ENCODE measurements around the gene TMA7B. TPM values are rescaled to one million over a fixed set of nuclear protein-coding genes. Genes with fewer than 3 reads are reported as not detected.

The TMA7B gene
- total RNA-seq, 3 donors from 2014 or later = 0.16 TPM; not detected in 2

- TF ChIP-seq POLR2A (IDR thresholded peaks at IDR 0.05) = no peak
- no peak for TF ChIP-seq POLR2AphosphoS5 (IDR thresholded peaks at IDR 0.05)
- TF ChIP-seq CTCF (IDR thresholded peaks at IDR 0.05) = no peak
- Histone ChIP-seq H3K4me3 (no peak overlapping the region), H3K27me3 (no peaks in the 10 kb centered on the region), H3K4me1 (peaks cover 0 to 14% of the 10 kb centered on the region in 2 donors), H3K9me3 (no peaks in the 10 kb centered on the region), H3K36me3 (no peaks in the 10 kb centered on the region), H3K27ac (no peak overlapping the region)
- no peak for DNase-seq (ENCODE audit: low spot score in 2 of 2)
- intact Hi-C loops (cut with DNase I; ENCODE audit: low total_unique reads) = no loop called here
Measured at GRCh38 chr22:39943337-39943736, 16.9 kb upstream of the TMA7B start.

GRCh38 chr22:39943953-39944872 is 16.0 kb upstream of the TMA7B start:
- Histone ChIP-seq H3K27ac (peak overlapping the region in 1 of 2 donors; percentile 25), H3K4me1 (peaks cover 0 to 14% of the 10 kb centered on the region in 2 donors), H3K4me3 (no peak overlapping the region), H3K9me3 (no peaks in the 10 kb centered on the region), H3K36me3 (no peaks in the 10 kb centered on the region), H3K27me3 (no peaks in the 10 kb centered on the region)
- intact Hi-C loops (cut with DNase I; ENCODE audit: low total_unique reads) = no loop called here
- TF ChIP-seq POLR2A (IDR thresholded peaks at IDR 0.05) = no peak
- DNase-seq (ENCODE audit: low spot score in 2 of 2) = no peak

GRCh38 chr22:39946126-39946502 is 14.1 kb upstream of the TMA7B start:
- DNase-seq (ENCODE audit: low spot score in 2 of 2) = no peak
- no peaks in the 10 kb centered on the region for H3K27me3 ChIP-seq
- intact Hi-C loops (cut with DNase I; ENCODE audit: low total_unique reads) = no loop called here
- no peak overlapping the region for H3K4me3 ChIP-seq
- peaks cover 0 to 14% of the 10 kb centered on the region in 2 donors for H3K4me1 ChIP-seq
- no peaks in the 10 kb centered on the region for H3K36me3 ChIP-seq
- no peaks in the 10 kb centered on the region for H3K9me3 ChIP-seq
- TF ChIP-seq CTCF (IDR thresholded peaks at IDR 0.05) = no peak
- no peak for TF ChIP-seq POLR2A (IDR thresholded peaks at IDR 0.05)
- TF ChIP-seq POLR2AphosphoS5 (IDR thresholded peaks at IDR 0.05) = no peak
- H3K27ac ChIP-seq = peak overlapping the region; percentile 83 to 90

- peak overlapping the region in 1 of 3 donors; percentile 13 for H3K4me3 ChIP-seq
- no peaks in the 10 kb centered on the region for H3K9me3 ChIP-seq
- DNase-seq (ENCODE audit: low spot score in 2 of 2) = peak in 1 of 2 donors; percentile 76
- peak overlapping the region; percentile 83 to 90 for H3K27ac ChIP-seq
- TF ChIP-seq POLR2A (IDR thresholded peaks at IDR 0.05) (no peak), POLR2AphosphoS5 (IDR thresholded peaks at IDR 0.05) (no peak), CTCF (IDR thresholded peaks at IDR 0.05) (no peak)
- peaks cover 0 to 14% of the 10 kb centered on the region in 2 donors for H3K4me1 ChIP-seq
- intact Hi-C loops (cut with DNase I; ENCODE audit: low total_unique reads) = no loop called here
- H3K36me3 ChIP-seq = no peaks in the 10 kb centered on the region
- H3K27me3 ChIP-seq = no peaks in the 10 kb centered on the region
Measured at GRCh38 chr22:39946503-39947219, 13.5 kb upstream of the TMA7B start.

GRCh38 chr22:39947220-39948216 is 12.7 kb upstream of the TMA7B start:
- Histone ChIP-seq H3K27ac (peak overlapping the region; percentile 83 to 90), H3K36me3 (no peaks in the 10 kb centered on the region), H3K4me3 (peak overlapping the region in 1 of 3 donors; percentile 13), H3K4me1 (peaks cover 0 to 14% of the 10 kb centered on the region in 2 donors), H3K27me3 (no peaks in the 10 kb centered on the region), H3K9me3 (no peaks in the 10 kb centered on the region)
- intact Hi-C loops (cut with DNase I; ENCODE audit: low total_unique reads) = no loop called here
- no peak for DNase-seq (ENCODE audit: low spot score in 2 of 2)
- TF ChIP-seq POLR2A (IDR thresholded peaks at IDR 0.05) (no peak), CTCF (IDR thresholded peaks at IDR 0.05) (no peak), POLR2AphosphoS5 (IDR thresholded peaks at IDR 0.05) (no peak)
